Suprapubic skin (tissue), 4 donors: ENCODE results near the gene VAMP2. TPM values are rescaled to one million over a fixed set of nuclear protein-coding genes. Genes with fewer than 3 reads are reported as not detected.

Experiments used
- DNase-seq, 2 donors: peaks; one replicate each; pipeline ENCODE4 v3.0.0-alpha.2; 2019; ENCODE audit warnings: low spot score in 2 of 2
- H3K27ac ChIP-seq: fragments of 200-600 bp; sonication (generic); one replicate; pipeline ENCODE4 v1.5.1; 2019
- H3K27me3 ChIP-seq: fragments of 200-600 bp; sonication (generic); one replicate; pipeline ENCODE4 v1.5.1; 2019
- H3K36me3 ChIP-seq: fragments of 200-600 bp; sonication (generic); one replicate; pipeline ENCODE4 v1.5.1; 2019
- H3K4me1 ChIP-seq: fragments of 200-600 bp; sonication (generic); one replicate; pipeline ENCODE4 v1.5.1; 2019
- H3K4me3 ChIP-seq: fragments of 200-600 bp; sonication (generic); one replicate; pipeline ENCODE4 v1.5.1; 2019; ENCODE audit warnings: mild to moderate bottlenecking
- H3K9me3 ChIP-seq: fragments of 200-600 bp; sonication (generic); one replicate; pipeline ENCODE4 v1.5.1; 2019
- EP300 ChIP-seq: sonication (generic); formaldehyde crosslinking; IDR thresholded peaks from one replicate; pipeline ENCODE4 v1.6.1; 2017; ENCODE audit warnings: antibody characterized with exemption
- POLR2A ChIP-seq, 2 donors: fragments of 450-650 bp; IDR thresholded peaks; one replicate each; pipeline ENCODE4 v1.6.1; 2017; ENCODE audit warnings: antibody characterized with exemption in 2 of 2, mild to moderate bottlenecking in 2 of 2, moderate library complexity in 2 of 2
- POLR2AphosphoS5 ChIP-seq, 3 donors: sonication (generic); formaldehyde crosslinking; IDR thresholded peaks; one replicate each; pipeline ENCODE4 v1.6.1; 2017; ENCODE audit warnings: antibody characterized with exemption in 3 of 3
- WGBS: methylation state at CpG from one replicate; pipeline ENCODE4 v1.1.5; 2018; 5-methylcytosine and 5-hydroxymethylcytosine counted together
- total RNA-seq, 4 donors: library from RNA; depleted of rRNA; stranded (reverse); fragments of >200 nt; gene quantifications; one replicate each; pipeline ENCODE4 v1.1.0, GENCODE V29; 2016
- TF ChIP-seq, protein P1 (sequence below), 2 donors: fragments of 200-600 bp in 1 of 2; fragments of 450-650 bp in 1 of 2; sonication (generic) in 1 of 2; IDR thresholded peaks; one replicate each; pipeline ENCODE4 v1.5.1; 2016 to 2019; ENCODE audit warnings: antibody characterized with exemption in 2 of 2, mild to moderate bottlenecking in 1 of 2, moderate library complexity in 1 of 2

The VAMP2 gene
- total RNA-seq, 4 donors from 2014 or later: 41.2 to 64.3 (median 52.8) TPM

DNA sequence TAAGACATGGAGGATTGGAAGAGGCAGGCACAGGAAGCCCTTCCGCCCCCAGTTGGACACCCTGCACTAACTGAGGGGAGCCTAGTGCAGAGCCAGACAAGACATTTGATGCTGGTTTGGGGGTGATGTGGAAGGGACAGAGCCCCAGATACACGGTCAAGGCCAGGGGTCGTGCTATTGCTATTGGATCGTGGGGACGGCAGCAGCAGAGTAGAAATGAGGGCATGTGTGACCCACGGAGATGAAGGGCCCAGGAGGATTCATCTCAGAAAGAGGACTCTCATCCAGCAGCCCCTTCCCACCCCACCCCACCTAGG, 2.0 kb upstream of the VAMP2 start:
- Histone ChIP-seq H3K9me3 (no peaks in the 10 kb centered on the region), H3K27ac (peak overlapping the region; percentile 97), H3K36me3 (peaks cover 8% of the 10 kb centered on the region), H3K27me3 (no peaks in the 10 kb centered on the region), H3K4me3 (no peak overlapping the region), H3K4me1 (peaks cover 49% of the 10 kb centered on the region)
- no peak for DNase-seq
- TF ChIP-seq EP300 (no peak), POLR2AphosphoS5 (IDR thresholded peaks at IDR 0.05) (no peak), POLR2A (IDR thresholded peaks at IDR 0.05) (no peak)
- TF ChIP-seq, protein P1, sequence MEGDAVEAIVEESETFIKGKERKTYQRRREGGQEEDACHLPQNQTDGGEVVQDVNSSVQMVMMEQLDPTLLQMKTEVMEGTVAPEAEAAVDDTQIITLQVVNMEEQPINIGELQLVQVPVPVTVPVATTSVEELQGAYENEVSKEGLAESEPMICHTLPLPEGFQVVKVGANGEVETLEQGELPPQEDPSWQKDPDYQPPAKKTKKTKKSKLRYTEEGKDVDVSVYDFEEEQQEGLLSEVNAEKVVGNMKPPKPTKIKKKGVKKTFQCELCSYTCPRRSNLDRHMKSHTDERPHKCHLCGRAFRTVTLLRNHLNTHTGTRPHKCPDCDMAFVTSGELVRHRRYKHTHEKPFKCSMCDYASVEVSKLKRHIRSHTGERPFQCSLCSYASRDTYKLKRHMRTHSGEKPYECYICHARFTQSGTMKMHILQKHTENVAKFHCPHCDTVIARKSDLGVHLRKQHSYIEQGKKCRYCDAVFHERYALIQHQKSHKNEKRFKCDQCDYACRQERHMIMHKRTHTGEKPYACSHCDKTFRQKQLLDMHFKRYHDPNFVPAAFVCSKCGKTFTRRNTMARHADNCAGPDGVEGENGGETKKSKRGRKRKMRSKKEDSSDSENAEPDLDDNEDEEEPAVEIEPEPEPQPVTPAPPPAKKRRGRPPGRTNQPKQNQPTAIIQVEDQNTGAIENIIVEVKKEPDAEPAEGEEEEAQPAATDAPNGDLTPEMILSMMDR (IDR thresholded peaks at IDR 0.05): no peak
- 85% methylated on average over 6 of the region's 6 CpGs for WGBS

DNA sequence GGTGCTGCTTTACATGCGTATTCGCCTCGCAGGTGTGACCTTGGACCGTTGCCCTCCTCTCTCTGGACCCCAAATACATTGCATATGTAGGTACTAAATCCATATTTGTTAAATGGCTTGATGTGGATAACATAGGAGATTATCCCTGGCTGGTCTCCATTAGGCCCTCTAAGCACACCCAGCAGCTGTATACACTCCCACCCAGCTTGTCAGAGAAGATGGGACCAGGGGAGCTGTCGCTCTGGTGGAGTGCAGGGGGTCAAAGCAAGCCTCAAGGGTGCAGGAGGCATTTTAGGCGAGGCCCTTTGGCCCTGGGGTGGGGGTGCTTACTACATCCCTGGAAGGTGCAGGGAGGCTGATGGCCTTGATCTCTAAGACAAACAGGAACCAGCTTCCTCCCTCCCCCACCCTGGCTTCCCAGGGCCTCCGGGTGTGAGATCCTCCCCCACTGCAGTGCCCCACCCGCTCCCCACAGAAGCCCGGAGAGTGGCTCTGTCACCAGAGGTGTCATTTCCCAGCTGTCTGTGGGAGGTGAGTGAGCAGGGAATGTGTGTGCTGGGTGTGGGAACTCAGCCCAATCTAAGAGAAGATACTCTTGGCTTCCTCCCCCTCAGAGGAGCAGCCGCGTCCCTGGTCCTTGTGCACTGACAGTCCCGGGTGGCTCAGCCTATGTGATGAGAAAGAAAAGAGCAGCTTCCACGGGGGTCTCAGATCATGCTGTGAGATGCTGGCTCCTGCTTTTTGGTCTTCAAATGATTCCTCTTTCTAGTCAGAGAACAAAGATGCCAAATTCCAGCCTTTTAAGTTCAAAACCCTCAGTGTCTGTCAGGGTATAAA, 1.4 kb upstream of the VAMP2 start:
- peaks cover 14% of the 10 kb centered on the region for H3K36me3 ChIP-seq
- peak in 1 of 2 donors; percentile 93 for DNase-seq
- H3K4me3 ChIP-seq: peak overlapping the region; percentile 81
- WGBS: 17% methylated on average over 12 of the region's 13 CpGs
- TF ChIP-seq POLR2AphosphoS5 (IDR thresholded peaks at IDR 0.05) (no peak), POLR2A (IDR thresholded peaks at IDR 0.05) (no peak), EP300 (no peak)
- TF ChIP-seq, protein P1 (IDR thresholded peaks at IDR 0.05): no peak
- H3K9me3 ChIP-seq: no peaks in the 10 kb centered on the region
- peaks cover 52% of the 10 kb centered on the region for H3K4me1 ChIP-seq
- no peaks in the 10 kb centered on the region for H3K27me3 ChIP-seq
- H3K27ac ChIP-seq: peak overlapping the region; percentile 97

DNA sequence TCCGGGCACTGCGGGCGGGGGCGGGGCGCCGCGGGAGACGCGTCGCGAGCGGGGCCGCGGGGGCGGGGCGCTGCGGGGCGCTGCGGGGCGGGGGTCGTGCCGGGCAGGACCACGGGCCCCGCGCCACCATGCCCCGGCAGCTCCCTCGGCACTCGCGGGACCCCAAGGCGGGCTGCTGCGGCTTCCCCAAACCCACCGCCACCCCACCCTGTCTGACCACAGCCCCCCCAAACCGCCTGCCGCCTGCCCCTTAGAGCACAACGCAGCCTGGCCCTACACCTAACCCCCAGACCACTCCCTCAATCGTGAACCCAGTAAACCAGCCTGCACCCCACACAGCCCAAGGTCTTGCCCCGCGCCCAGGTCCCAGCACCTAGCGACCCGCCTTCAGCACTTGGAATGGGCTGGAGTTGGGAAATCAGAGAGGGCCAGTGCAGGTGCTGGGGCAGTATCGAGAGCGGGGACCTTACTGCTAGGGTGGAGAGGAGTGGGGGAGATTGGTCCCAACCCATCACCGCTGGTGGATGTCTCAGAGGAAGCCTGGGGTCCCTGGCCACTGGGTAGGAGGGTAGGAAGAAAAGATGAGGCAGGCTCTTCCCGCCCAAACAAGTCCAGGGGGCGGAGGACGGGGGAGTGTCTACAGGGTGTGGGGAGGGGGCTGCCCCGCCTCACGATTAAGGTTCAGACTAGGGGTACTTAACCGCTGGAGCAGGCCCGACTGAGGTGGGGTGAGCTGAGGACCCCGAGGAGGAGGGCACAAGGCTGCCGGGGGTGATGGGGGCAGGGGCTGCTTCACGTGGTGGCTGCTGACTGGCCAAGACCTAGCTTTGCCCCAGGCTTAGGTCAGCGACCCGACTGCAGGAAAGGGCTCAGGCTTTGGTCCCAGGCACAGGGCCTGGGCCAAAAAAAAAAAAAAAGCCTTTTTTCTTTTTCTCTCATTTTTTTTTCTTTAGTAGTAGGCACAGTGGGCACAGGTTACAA, 539 bp upstream of the VAMP2 start:
- H3K4me3 ChIP-seq: peak overlapping the region; percentile 81
- peaks cover 59% of the 10 kb centered on the region for H3K4me1 ChIP-seq
- 15% methylated on average over 26 of the region's 55 CpGs for WGBS
- H3K36me3 ChIP-seq: peaks cover 15% of the 10 kb centered on the region
- no peaks in the 10 kb centered on the region for H3K9me3 ChIP-seq
- DNase-seq: peak in 1 of 2 donors; percentile 81
- H3K27ac ChIP-seq: peak overlapping the region; percentile 97
- H3K27me3 ChIP-seq: no peaks in the 10 kb centered on the region
- no peak for TF ChIP-seq EP300
- no peak for TF ChIP-seq POLR2A (IDR thresholded peaks at IDR 0.05)
- TF ChIP-seq, protein P1 (IDR thresholded peaks at IDR 0.05): no peak
- TF ChIP-seq POLR2AphosphoS5 (IDR thresholded peaks at IDR 0.05): no peak

DNA sequence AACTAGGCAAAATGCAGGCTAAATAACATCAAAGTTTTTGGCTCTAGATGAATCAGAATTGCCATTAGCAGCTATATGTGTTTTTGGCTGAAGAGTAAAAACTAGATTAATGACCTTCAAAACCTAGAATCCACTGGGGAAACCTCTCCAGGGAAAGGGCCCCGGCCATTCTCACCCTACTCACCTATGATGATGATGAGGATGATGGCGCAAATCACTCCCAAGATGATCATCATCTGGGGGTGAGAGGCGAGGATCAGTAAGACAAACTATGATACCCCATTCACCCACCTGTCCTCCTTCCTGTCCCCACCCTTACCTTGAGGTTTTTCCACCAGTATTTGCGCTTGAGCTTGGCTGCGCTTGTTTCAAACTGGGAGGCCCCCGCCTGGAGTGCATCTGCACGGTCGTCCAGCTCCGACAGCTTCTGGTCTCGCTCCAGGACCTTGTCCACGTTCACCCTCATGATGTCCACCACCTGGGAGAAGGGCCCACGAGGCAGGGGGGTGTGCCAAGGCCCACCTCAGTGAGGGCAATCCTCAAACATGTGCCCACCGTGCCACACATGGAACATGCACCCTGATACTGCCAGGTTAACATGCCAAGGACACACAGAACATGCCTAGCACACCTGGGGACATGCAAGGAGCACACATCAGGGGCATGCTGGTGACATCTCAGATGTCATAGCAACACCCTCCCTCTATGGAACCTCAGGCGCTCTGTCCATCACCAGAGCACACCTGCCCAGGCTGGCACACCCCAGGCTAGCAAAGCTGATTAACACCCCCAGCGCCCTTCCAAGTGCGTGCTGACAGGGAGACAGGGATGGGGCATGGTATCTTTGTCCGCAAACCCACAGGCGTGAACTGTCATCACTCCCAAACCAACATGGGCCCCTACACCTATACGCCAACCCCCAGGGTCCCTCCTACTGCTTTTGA, 1.2 kb downstream of the VAMP2 start:
- Histone ChIP-seq H3K4me3 (peak overlapping the region; percentile 81), H3K36me3 (peaks cover 15% of the 10 kb centered on the region), H3K27me3 (no peaks in the 10 kb centered on the region), H3K4me1 (peaks cover 73% of the 10 kb centered on the region), H3K9me3 (no peaks in the 10 kb centered on the region), H3K27ac (peak overlapping the region; percentile 97)
- WGBS: 50% methylated on average over 16 of the region's 19 CpGs
- DNase-seq: no peak
- TF ChIP-seq, protein P1 (IDR thresholded peaks at IDR 0.05): no peak
- TF ChIP-seq POLR2AphosphoS5 (IDR thresholded peaks at IDR 0.05) (no peak), EP300 (no peak), POLR2A (IDR thresholded peaks at IDR 0.05) (no peak)
